Activated effector memory CD4-positive, alpha-beta T cell treated with anti-CD3 and anti-CD28 coated beads, Interleukin-2, amount 50 U/mL, for 16 hours (primary cell): ENCODE data around the gene FHIT.
"Not testable (repeated sequence)": the region's sequence is repeated elsewhere in the genome, so short reads cannot be mapped to it uniquely, and the experiment has no call there.

Experiments used
- DNase-seq: peaks from one replicate; pipeline ENCODE4 v3.0.0-alpha.2; 2020

FHIT gene

GRCh38 chr3:61108247-61109019 is 142.8 kb downstream of the FHIT start:
- no peak for DNase-seq

- no peak for DNase-seq
Measured at GRCh38 chr3:61094608-61095007, 156.6 kb downstream of the FHIT start.

- no peak for DNase-seq
Measured at GRCh38 chr3:61093364-61093763, 157.9 kb downstream of the FHIT start.

GRCh38 chr3:61092870-61093269 is 158.4 kb downstream of the FHIT start:
- DNase-seq = no peak

GRCh38 chr3:61090389-61091169 is 160.7 kb downstream of the FHIT start:
- DNase-seq = no peak

- no peak for DNase-seq
Measured at GRCh38 chr3:61087465-61087864, 163.8 kb downstream of the FHIT start.

GRCh38 chr3:61081554-61081953 is 169.7 kb downstream of the FHIT start:
- no peak for DNase-seq

GRCh38 chr3:61080737-61081445 is 170.4 kb downstream of the FHIT start:
- DNase-seq = no peak

GRCh38 chr3:61078048-61078752 is 173.1 kb downstream of the FHIT start:
- no peak for DNase-seq

- no peak for DNase-seq
Measured at GRCh38 chr3:61077551-61077950, 173.7 kb downstream of the FHIT start.

GRCh38 chr3:61074783-61075182 is 176.5 kb downstream of the FHIT start:
- DNase-seq = no peak

GRCh38 chr3:61073566-61074165 is 177.6 kb downstream of the FHIT start:
- no peak for DNase-seq

GRCh38 chr3:61068084-61068483 is 183.2 kb downstream of the FHIT start:
- no peak for DNase-seq

GRCh38 chr3:61066800-61067199 is 184.5 kb downstream of the FHIT start:
- no peak for DNase-seq

GRCh38 chr3:61066222-61066621 is 185.0 kb downstream of the FHIT start:
- DNase-seq = not testable (repeated sequence)

- no peak for DNase-seq
Measured at GRCh38 chr3:61065451-61066011, 185.7 kb downstream of the FHIT start.

GRCh38 chr3:61061092-61061723 is 190.0 kb downstream of the FHIT start:
- DNase-seq = no peak

- DNase-seq = no peak
Measured at GRCh38 chr3:61060411-61060861, 190.8 kb downstream of the FHIT start.

- DNase-seq = no peak
Measured at GRCh38 chr3:61058836-61059235, 192.4 kb downstream of the FHIT start.

- no peak for DNase-seq
Measured at GRCh38 chr3:61057464-61057863, 193.8 kb downstream of the FHIT start.

- DNase-seq = no peak
Measured at GRCh38 chr3:61055447-61055846, 195.8 kb downstream of the FHIT start.
